KOPT-K1 (cell line): ENCODE data around the gene PTPN13.

Experiments used
- H3K27ac ChIP-seq: fragments of 200-600 bp; sonication (generic); 2 replicates; pipeline ENCODE4 v1.5.1; 2016; ENCODE audit warnings: antibody characterized with exemption, mild to moderate bottlenecking, low read depth, low read length; ENCODE audit not compliant: poor library complexity, severe bottlenecking
- H3K36me3 ChIP-seq: fragments of 200-600 bp; sonication (generic); 2 replicates; pipeline ENCODE4 v1.5.1; 2017; ENCODE audit warnings: antibody characterized with exemption, mild to moderate bottlenecking, low read length, moderate library complexity; ENCODE audit not compliant: insufficient read depth
- H3K9me3 ChIP-seq: fragments of 200-600 bp; sonication (generic); 2 replicates; pipeline ENCODE4 v1.5.1; 2017; ENCODE audit warnings: antibody characterized with exemption, low read length, mild to moderate bottlenecking; ENCODE audit not compliant: insufficient read depth, poor library complexity, severe bottlenecking

PTPN13 gene

DNA sequence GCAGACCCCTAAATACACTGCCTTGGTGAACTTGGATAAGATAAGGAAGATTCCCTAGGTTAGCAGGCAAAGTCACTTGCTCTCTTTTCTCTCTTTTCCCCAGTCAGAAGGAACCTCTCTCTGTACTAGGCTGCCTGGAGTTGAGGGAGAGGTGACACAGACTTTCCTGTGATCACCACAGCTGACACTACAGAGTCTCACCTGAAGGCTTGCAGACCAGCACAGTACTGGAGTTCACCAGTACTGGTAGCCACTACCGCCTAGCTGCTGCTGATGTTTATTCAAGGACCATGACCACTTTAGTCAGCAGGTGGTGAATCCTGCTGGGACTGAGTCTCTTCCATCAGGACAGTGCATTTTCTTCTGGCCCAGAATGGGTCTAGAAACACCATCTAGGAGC is 63.3 kb downstream of the PTPN13 start:
- Histone ChIP-seq H3K9me3 (no peaks in the 10 kb centered on the region), H3K27ac (no peak overlapping the region), H3K36me3 (no peaks in the 10 kb centered on the region)

DNA sequence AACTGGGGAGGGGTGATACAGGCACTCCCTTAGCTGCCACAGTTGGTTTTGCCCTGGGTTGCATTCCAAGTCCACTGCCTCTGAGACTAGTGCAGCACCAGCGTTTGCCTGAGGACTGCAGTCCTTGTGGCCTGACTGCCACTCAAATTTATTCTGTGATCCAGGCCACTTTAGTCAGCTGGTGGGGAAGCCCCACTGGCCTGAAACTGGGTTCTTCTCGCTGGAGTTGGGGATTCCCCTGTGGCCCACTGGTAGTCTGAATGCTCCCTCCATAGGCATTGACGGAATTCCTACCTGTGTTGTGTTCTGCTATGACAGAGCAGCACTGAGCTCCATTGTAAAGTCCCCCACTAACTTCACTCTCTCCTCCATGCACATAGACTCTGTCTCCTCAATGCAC is 63.8 kb downstream of the PTPN13 start:
- H3K9me3 ChIP-seq, result no peaks in the 10 kb centered on the region
- H3K27ac ChIP-seq, result no peak overlapping the region
- no peaks in the 10 kb centered on the region for H3K36me3 ChIP-seq

- Histone ChIP-seq H3K27ac (no peak overlapping the region), H3K36me3 (no peaks in the 10 kb centered on the region), H3K9me3 (no peaks in the 10 kb centered on the region)
Observed at GRCh38 chr4:86660401-86660800, 66.3 kb downstream of the PTPN13 start.

DNA sequence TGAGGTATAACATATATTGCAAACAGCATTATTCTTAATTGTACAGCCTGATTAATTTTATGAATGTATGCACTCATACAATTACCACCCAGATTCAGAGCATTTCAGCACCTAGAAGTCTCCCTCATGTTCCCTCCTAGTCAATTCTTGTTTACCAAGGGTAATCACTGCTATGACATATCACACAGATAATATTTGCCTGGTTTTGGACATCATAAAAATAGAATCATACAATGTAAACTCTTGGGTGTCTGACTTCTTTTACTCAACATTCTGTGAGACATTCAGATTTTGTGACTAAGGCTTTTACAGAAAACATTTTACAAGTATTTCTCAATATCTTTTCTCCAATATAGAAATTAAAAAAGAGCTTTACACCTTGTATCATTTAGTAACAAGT is 66.9 kb downstream of the PTPN13 start:
- no peaks in the 10 kb centered on the region for H3K36me3 ChIP-seq
- no peaks in the 10 kb centered on the region for H3K9me3 ChIP-seq
- H3K27ac ChIP-seq, result no peak overlapping the region

- Histone ChIP-seq H3K36me3 (no peaks in the 10 kb centered on the region), H3K9me3 (no peaks in the 10 kb centered on the region), H3K27ac (no peak overlapping the region)
Observed at GRCh38 chr4:86661418-86661817, 67.3 kb downstream of the PTPN13 start.

DNA sequence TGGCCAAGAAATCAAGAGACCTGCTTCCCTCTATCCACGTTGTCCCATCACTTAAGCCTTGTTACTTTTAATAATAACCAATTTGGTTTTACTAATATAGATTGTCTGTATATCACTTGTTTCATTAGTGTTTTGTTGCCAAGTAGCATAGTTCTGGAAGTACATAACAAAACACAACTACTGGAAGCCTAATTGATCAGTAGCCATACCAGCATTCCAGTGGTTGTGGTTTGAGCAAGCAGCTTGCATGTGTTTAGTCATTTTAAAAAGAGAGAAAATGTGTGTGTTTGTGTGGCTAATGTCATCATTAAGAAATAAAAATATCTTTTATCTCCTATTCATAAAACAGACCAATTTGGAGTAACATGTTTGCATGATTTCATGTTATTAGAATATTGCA is 70.8 kb downstream of the PTPN13 start:
- Histone ChIP-seq H3K36me3 (no peaks in the 10 kb centered on the region), H3K27ac (no peak overlapping the region), H3K9me3 (no peaks in the 10 kb centered on the region)

DNA sequence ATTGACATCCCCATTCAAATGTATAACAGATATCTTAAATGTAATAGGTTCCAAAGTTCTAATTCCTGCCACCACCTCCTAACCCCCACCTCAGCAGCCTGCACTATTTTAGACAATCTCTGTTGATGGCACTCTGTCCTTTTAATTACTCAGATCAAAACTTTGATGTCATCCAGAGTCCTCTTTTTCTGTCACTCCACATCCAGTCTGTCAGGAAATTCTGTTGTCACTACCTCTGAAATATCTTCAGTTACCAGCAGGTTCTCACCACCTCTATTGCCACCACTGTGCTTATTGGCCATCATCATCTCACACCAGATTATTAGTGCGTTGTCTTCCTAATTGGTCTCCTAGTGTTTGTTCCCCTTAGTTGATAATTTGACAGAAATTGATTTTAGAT is 76.2 kb downstream of the PTPN13 start:
- Histone ChIP-seq H3K9me3 (no peaks in the 10 kb centered on the region), H3K27ac (no peak overlapping the region), H3K36me3 (no peaks in the 10 kb centered on the region)

- no peaks in the 10 kb centered on the region for H3K9me3 ChIP-seq
- H3K36me3 ChIP-seq, result no peaks in the 10 kb centered on the region
- no peak overlapping the region for H3K27ac ChIP-seq
Observed at GRCh38 chr4:86670756-86671155, 76.6 kb downstream of the PTPN13 start.

GRCh38 chr4:86675548-86675947 is 81.4 kb downstream of the PTPN13 start:
- Histone ChIP-seq H3K9me3 (no peaks in the 10 kb centered on the region), H3K27ac (no peak overlapping the region), H3K36me3 (no peaks in the 10 kb centered on the region)

DNA sequence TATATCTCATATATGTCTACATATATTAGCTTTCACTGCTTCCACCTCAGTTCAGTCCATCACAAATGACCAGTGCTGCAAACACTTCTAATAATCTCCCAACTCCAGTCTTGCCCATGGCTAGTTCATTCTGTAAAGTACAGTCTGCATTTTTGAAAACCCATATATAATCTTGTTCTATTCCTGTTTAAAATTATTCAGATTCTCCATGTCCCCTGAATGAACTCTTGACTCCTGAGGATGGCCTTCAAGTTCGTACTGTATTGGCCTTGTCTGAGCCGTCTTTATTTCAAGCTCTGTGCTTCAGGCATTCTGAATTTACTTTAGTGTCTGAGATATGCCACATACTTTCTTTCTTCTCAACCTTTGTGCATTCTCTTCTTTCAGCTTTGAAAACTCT is 84.7 kb downstream of the PTPN13 start:
- Histone ChIP-seq H3K36me3 (no peaks in the 10 kb centered on the region), H3K9me3 (no peaks in the 10 kb centered on the region), H3K27ac (no peak overlapping the region)

DNA sequence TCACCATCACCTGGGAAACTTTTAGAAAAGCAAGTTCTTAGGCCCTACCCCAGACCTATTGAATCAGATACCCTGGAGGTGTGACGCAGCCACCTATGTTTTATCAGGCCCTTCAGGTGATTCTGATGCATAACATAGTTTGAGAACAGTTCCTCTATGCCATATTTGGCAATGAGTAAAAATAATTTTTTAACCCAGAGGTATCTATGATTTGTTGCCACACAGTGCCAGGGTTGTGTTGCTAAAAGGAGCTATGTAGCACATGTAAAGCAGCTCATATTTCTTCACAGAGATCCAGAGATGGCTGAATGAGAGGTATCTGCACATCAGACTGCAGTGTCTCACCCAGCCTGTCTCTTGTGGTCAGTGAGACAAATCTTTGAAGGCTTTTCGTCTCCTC is 85.3 kb downstream of the PTPN13 start:
- H3K27ac ChIP-seq, result no peak overlapping the region
- H3K36me3 ChIP-seq, result no peaks in the 10 kb centered on the region
- no peaks in the 10 kb centered on the region for H3K9me3 ChIP-seq

DNA sequence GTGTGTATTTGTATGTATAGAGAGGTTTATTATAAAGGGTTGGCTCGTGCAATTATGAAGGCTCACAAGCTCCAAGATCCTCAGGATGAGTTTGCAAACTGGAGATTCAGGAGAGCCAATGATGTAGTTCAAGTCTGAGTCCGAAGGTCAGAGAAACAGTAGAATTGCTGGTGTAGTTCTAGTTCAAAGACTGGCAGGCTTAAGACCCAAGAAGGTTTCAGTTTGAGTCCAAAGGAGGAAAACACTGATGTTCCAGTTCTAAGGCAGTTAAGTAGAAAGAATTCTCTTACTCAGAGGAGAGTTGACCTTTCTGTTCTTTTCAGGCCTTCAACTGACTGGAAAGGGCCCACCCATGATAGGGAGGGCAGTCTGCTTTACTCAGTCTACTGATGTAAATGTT is 89.1 kb downstream of the PTPN13 start:
- Histone ChIP-seq H3K36me3 (no peaks in the 10 kb centered on the region), H3K9me3 (no peaks in the 10 kb centered on the region), H3K27ac (no peak overlapping the region)

DNA sequence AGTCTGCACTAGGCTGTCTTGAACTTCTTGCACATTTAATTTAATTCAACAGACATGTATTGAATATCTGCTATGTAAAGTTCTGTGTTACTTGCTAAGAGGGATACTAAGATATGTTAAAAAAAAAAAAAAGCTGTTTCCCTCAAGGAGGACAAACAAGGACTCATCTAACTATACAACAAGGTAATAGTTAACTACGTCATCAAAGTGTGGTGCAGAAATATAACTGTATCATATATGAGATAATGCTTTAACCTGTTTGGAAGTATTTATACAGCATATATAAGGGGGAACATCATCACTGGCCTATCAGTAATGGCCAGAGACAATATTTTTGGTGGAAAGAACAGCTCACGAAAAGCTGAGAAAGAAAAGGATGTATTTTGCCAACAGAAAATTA is 89.9 kb downstream of the PTPN13 start:
- Histone ChIP-seq H3K9me3 (no peaks in the 10 kb centered on the region), H3K36me3 (no peaks in the 10 kb centered on the region), H3K27ac (no peak overlapping the region)

GRCh38 chr4:86685401-86685800 is 91.3 kb downstream of the PTPN13 start:
- Histone ChIP-seq H3K36me3 (no peaks in the 10 kb centered on the region), H3K9me3 (no peaks in the 10 kb centered on the region), H3K27ac (no peak overlapping the region)

GRCh38 chr4:86686741-86687140 is 92.6 kb downstream of the PTPN13 start:
- no peaks in the 10 kb centered on the region for H3K36me3 ChIP-seq

GRCh38 chr4:86688026-86688425 is 93.9 kb downstream of the PTPN13 start:
- Histone ChIP-seq H3K27ac (no peak overlapping the region), H3K9me3 (no peaks in the 10 kb centered on the region), H3K36me3 (no peaks in the 10 kb centered on the region)

More at GRCh38 chr4:86686741-86687140, 92.6 kb downstream of the PTPN13 start:
- H3K9me3 ChIP-seq, result no peaks in the 10 kb centered on the region
- no peak overlapping the region for H3K27ac ChIP-seq

DNA sequence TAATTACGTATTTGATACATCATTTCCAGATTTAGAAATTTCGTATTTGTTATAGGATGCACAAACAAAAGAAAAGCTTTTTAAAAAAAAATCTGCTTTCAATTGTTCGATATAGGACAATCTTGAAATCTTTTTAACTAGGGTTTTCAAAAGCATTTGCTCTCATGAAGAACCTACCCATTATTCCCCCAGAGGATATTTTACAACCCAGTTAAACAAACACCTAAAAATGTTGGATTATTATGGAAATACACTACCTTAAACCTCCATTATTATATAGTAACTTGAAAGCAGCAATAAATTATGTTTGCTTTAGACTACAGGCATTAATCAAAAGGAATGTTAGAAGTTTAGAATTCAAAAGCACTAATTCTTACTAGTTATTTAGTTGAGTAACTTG is 110.5 kb downstream of the PTPN13 start:
- Histone ChIP-seq H3K27ac (no peak overlapping the region), H3K9me3 (no peaks in the 10 kb centered on the region), H3K36me3 (no peaks in the 10 kb centered on the region)
